GM18519 (cell line): ENCODE measurements around the gene FHL3.

Source experiments
- ATAC-seq: cut with Tn5 transposase; IDR thresholded peaks from one replicate; pipeline ENCODE4 v1.9.1; 2021; ENCODE audit warnings: mild to moderate bottlenecking, moderate library complexity; ENCODE audit not compliant: unreplicated experiment, low FRiP score

The FHL3 gene

GRCh38 chr1:38014724-38015424 is 9.6 kb upstream of the FHL3 start:
- no peak for ATAC-seq

- no peak for ATAC-seq
These were observed 8.9 kb upstream of the FHL3 start for GRCh38 chr1:38014171-38014570.

GRCh38 chr1:38013227-38013622 is 7.9 kb upstream of the FHL3 start:
- ATAC-seq = no peak

- ATAC-seq = peak; percentile 90
These were observed 7.3 kb upstream of the FHL3 start, which contains the start of gene UTP11 for GRCh38 chr1:38012363-38013226. TSS of gene UTP11 (plus strand) at chr1:38012734. CDS start at chr1:38012803, 69 bp downstream.

- no peak for ATAC-seq
These were observed 4.5 kb upstream of the FHL3 start for GRCh38 chr1:38009841-38010180.

GRCh38 chr1:38009088-38009840 is 4.0 kb upstream of the FHL3 start:
- ATAC-seq = no peak

- ATAC-seq = no peak
These were observed 904 bp upstream of the FHL3 start for GRCh38 chr1:38006008-38006828.

- no peak for ATAC-seq
These were observed 818 bp downstream of the FHL3 start for GRCh38 chr1:38004284-38005108.

GRCh38 chr1:38003261-38004250 is 1.8 kb downstream of the FHL3 start:
- no peak for ATAC-seq

- no peak for ATAC-seq
These were observed 4.5 kb downstream of the FHL3 start for GRCh38 chr1:38000529-38001455.

- no peak for ATAC-seq
These were observed 5.1 kb downstream of the FHL3 start for GRCh38 chr1:38000233-38000528.

GRCh38 chr1:37999430-38000232 is 5.7 kb downstream of the FHL3 start:
- ATAC-seq = no peak

GRCh38 chr1:37998913-37999429 is 6.3 kb downstream of the FHL3 start:
- ATAC-seq = no peak

- ATAC-seq = no peak
These were observed 7.1 kb downstream of the FHL3 start for GRCh38 chr1:37998089-37998808.

GRCh38 chr1:37997256-37998088 is 7.8 kb downstream of the FHL3 start:
- no peak for ATAC-seq
